Measurements from ENCODE around the gene COQ10A.

GRCh38 chr12:56244494-56244893, 22.2 kb upstream of the COQ10A start:
- TF ChIP-seq, protein P1, sequence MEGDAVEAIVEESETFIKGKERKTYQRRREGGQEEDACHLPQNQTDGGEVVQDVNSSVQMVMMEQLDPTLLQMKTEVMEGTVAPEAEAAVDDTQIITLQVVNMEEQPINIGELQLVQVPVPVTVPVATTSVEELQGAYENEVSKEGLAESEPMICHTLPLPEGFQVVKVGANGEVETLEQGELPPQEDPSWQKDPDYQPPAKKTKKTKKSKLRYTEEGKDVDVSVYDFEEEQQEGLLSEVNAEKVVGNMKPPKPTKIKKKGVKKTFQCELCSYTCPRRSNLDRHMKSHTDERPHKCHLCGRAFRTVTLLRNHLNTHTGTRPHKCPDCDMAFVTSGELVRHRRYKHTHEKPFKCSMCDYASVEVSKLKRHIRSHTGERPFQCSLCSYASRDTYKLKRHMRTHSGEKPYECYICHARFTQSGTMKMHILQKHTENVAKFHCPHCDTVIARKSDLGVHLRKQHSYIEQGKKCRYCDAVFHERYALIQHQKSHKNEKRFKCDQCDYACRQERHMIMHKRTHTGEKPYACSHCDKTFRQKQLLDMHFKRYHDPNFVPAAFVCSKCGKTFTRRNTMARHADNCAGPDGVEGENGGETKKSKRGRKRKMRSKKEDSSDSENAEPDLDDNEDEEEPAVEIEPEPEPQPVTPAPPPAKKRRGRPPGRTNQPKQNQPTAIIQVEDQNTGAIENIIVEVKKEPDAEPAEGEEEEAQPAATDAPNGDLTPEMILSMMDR (IDR thresholded peaks at IDR 0.05; ENCODE audit: low read depth, low read length), result no peak
- no peak for TF ChIP-seq EZH2phosphoT487 (IDR thresholded peaks at IDR 0.05; ENCODE audit: low read depth)
